Gastrocnemius medialis (tissue), 4 donors: ENCODE measurements around the gene STK17A. TPM values are rescaled to one million over a fixed set of nuclear protein-coding genes. Genes with fewer than 3 reads are reported as not detected.
"Not testable (repeated sequence)": the region's sequence is repeated elsewhere in the genome, so short reads cannot be mapped to it uniquely, and the experiment has no call there.

Experiments used
- ATAC-seq, 2 donors: fragments of 150-250 bp; one replicate each; pipeline ENCODE4 v1.9.1; 2016
- DNase-seq, 2 donors: peaks; one replicate each; pipeline ENCODE4 v3.0.0-alpha.2; 2019
- H3K27ac ChIP-seq, 4 donors: fragments of 200-600 bp; sonication (generic); 1 replicate in 1 of 4; 2 replicates in 3 of 4; pipeline ENCODE4 v1.5.1; 2016 to 2018; ENCODE audit warnings: mild to moderate bottlenecking in 2 of 4, moderate library complexity in 1 of 4
- H3K27me3 ChIP-seq, 3 donors: fragments of 200-600 bp; sonication (generic) in 2 of 3; 1 replicate in 1 of 3; 2 replicates in 2 of 3; pipeline versions ENCODE4 v1.5.1 to v1.6.0; 2016 to 2019; ENCODE audit warnings: mild to moderate bottlenecking in 1 of 3, moderate library complexity in 1 of 3
- H3K36me3 ChIP-seq, 2 donors: fragments of 200-600 bp; sonication (generic) in 1 of 2; one replicate each; pipeline ENCODE4 v1.5.1; 2017 to 2018
- H3K4me1 ChIP-seq, 2 donors: fragments of 200-600 bp; sonication (generic) in 1 of 2; one replicate each; pipeline ENCODE4 v1.5.1; 2016 to 2017; ENCODE audit warnings: mild to moderate bottlenecking in 2 of 2
- H3K4me3 ChIP-seq, 4 donors: fragments of 200-600 bp; sonication (generic) in 3 of 4; 1 replicate in 1 of 4; 2 replicates in 3 of 4; pipeline ENCODE4 v1.5.1; 2016 to 2019; ENCODE audit warnings: mild to moderate bottlenecking in 2 of 4
- H3K9me3 ChIP-seq, 3 donors: fragments of 200-600 bp; sonication (generic) in 2 of 3; 1 replicate in 1 of 3; 2 replicates in 2 of 3; pipeline ENCODE4 v1.5.1; 2016 to 2019
- CTCF ChIP-seq, 5 experiments: fragments of 450-650 bp in 3 of 5; fragments of 200-600 bp in 2 of 5; sonication (generic) in 2 of 5; IDR thresholded peaks in 4 of 5; conservative IDR thresholded peaks in 1 of 5; 1 replicate in 4 of 5; 2 replicates in 1 of 5; pipeline ENCODE4 v1.5.1; 2016 to 2019; ENCODE audit warnings: antibody characterized with exemption in 5 of 5, mild to moderate bottlenecking in 3 of 5, moderate library complexity in 3 of 5
- POLR2A ChIP-seq, 2 donors: fragments of 450-650 bp; IDR thresholded peaks; one replicate each; pipeline ENCODE4 v1.6.1; 2017; ENCODE audit warnings: antibody characterized with exemption in 2 of 2, mild to moderate bottlenecking in 2 of 2, moderate library complexity in 2 of 2
- in situ Hi-C, 4 donors: fragments of 200-750 bp; cut with MboI; loops; one replicate each; pipeline versions ENCODE4 v1.15.0 to v1.8.0; 2017; ENCODE audit warnings: low sequenced_read_pairs in 4 of 4
- intact Hi-C: fragments of 100-400 bp; cut with DNase I; formaldehyde crosslinking; loops from one replicate; pipeline ENCODE4 v1.15.1; 2023; ENCODE audit warnings: low total_unique reads
- total RNA-seq, 4 donors: library from RNA; depleted of rRNA; stranded (reverse); fragments of >200 nt; gene quantifications; one replicate each; pipeline versions ENCODE4 v1.1.0 to v1.2.3, GENCODE V29; 2016

Gene STK17A
- total RNA-seq, 4 donors from 2014 or later: 19.7 to 22.3 (median 21.4) TPM

- ATAC-seq: no peak
- no peaks in the 10 kb centered on the region for H3K9me3 ChIP-seq
- H3K27ac ChIP-seq: no peak overlapping the region
- TF ChIP-seq POLR2A (IDR thresholded peaks at IDR 0.05) (no peak), CTCF (IDR thresholded peaks at IDR 0.05 in 4 of 5, conservative IDR thresholded peaks at IDR 0.05 in 1 of 5) (no peak)
- no peaks in the 10 kb centered on the region for H3K27me3 ChIP-seq
- intact Hi-C loops: no loop called here
- DNase-seq: no peak
- in situ Hi-C loops: loop anchor here in 1 of 4 donors (25.0 kb wide), 1 partner anchor 243 kb away; no protein-coding TSS in a partner anchor
- H3K4me3 ChIP-seq: no peak overlapping the region
- H3K36me3 ChIP-seq: peaks cover 0 to 29% of the 10 kb centered on the region in 2 donors
- peaks cover 3 to 7% of the 10 kb centered on the region in 2 donors for H3K4me1 ChIP-seq
Measured at GRCh38 chr7:43594020-43594419, 11.1 kb downstream of the STK17A start.

GRCh38 chr7:43596426-43596825 lies 13.5 kb downstream of the STK17A start:
- intact Hi-C loops, H3K4me3 ChIP-seq, H3K27me3 ChIP-seq, DNase-seq, H3K4me1 ChIP-seq, H3K27ac ChIP-seq, H3K9me3 ChIP-seq, ATAC-seq: not testable (repeated sequence)
- H3K36me3 ChIP-seq: peaks cover 0 to 38% of the 10 kb centered on the region in 2 donors
- in situ Hi-C loops: loop anchor here in 1 of 4 donors (25.0 kb wide), 1 partner anchor 241 kb away; no protein-coding TSS in a partner anchor

- intact Hi-C loops (no loop called here), in situ Hi-C loops (no loop called here)
- no peaks in the 10 kb centered on the region for H3K9me3 ChIP-seq
- H3K4me1 ChIP-seq: no peaks in the 10 kb centered on the region
- H3K4me3 ChIP-seq: no peak overlapping the region
- DNase-seq (no peak), ATAC-seq (no peak)
- peaks cover 0 to 41% of the 10 kb centered on the region in 2 donors for H3K36me3 ChIP-seq
- TF ChIP-seq CTCF (IDR thresholded peaks at IDR 0.05 in 4 of 5, conservative IDR thresholded peaks at IDR 0.05 in 1 of 5) (no peak), POLR2A (IDR thresholded peaks at IDR 0.05) (no peak)
- H3K27me3 ChIP-seq: no peaks in the 10 kb centered on the region
- no peak overlapping the region for H3K27ac ChIP-seq
Measured at GRCh38 chr7:43600056-43600455, 17.1 kb downstream of the STK17A start.

GRCh38 chr7:43602256-43602655 lies 19.3 kb downstream of the STK17A start:
- in situ Hi-C loops: no loop called here
- no peak overlapping the region for H3K4me3 ChIP-seq
- no peak for TF ChIP-seq POLR2A (IDR thresholded peaks at IDR 0.05)
- TF ChIP-seq CTCF (IDR thresholded peaks at IDR 0.05 in 4 of 5, conservative IDR thresholded peaks at IDR 0.05 in 1 of 5): no peak
- H3K27ac ChIP-seq: no peak overlapping the region
- intact Hi-C loops: no loop called here
- ATAC-seq (no peak), DNase-seq (no peak)
- no peaks in the 10 kb centered on the region for H3K4me1 ChIP-seq
- H3K36me3 ChIP-seq: peaks cover 0 to 29% of the 10 kb centered on the region in 2 donors
- H3K9me3 ChIP-seq: no peaks in the 10 kb centered on the region
- no peaks in the 10 kb centered on the region for H3K27me3 ChIP-seq

GRCh38 chr7:43604251-43604650 lies 21.3 kb downstream of the STK17A start:
- Histone ChIP-seq H3K4me1 (no peaks in the 10 kb centered on the region), H3K4me3 (no peak overlapping the region), H3K27ac (no peak overlapping the region), H3K27me3 (no peaks in the 10 kb centered on the region), H3K9me3 (no peaks in the 10 kb centered on the region), H3K36me3 (peaks cover 0 to 15% of the 10 kb centered on the region in 2 donors)
- TF ChIP-seq CTCF (IDR thresholded peaks at IDR 0.05 in 4 of 5, conservative IDR thresholded peaks at IDR 0.05 in 1 of 5) (no peak), POLR2A (IDR thresholded peaks at IDR 0.05) (no peak)
- ATAC-seq (no peak), DNase-seq (no peak)
- in situ Hi-C loops (no loop called here), intact Hi-C loops (no loop called here)
